Activated T-helper 9 cell treated with anti-CD3 and anti-CD28 coated beads, Interleukin-2, amount 50 U/mL, for 16 hours (primary cell): ENCODE data around the gene SUGP1.

Experiments used
- DNase-seq: peaks from one replicate; pipeline ENCODE4 v3.0.0-alpha.2; 2020; ENCODE audit warnings: low read depth

The SUGP1 gene

GRCh38 chr19:19341026-19341425 lies 20.7 kb upstream of the SUGP1 start:
- no peak for DNase-seq

GRCh38 chr19:19338082-19338481 lies 17.8 kb upstream of the SUGP1 start:
- no peak for DNase-seq

GRCh38 chr19:19337120-19337519 lies 16.8 kb upstream of the SUGP1 start:
- DNase-seq = no peak

GRCh38 chr19:19336597-19336996 lies 16.3 kb upstream of the SUGP1 start:
- DNase-seq = no peak

- DNase-seq = no peak
Observed at GRCh38 chr19:19335408-19336158, 15.3 kb upstream of the SUGP1 start.

- DNase-seq = no peak
Observed at GRCh38 chr19:19334989-19335344, 14.7 kb upstream of the SUGP1 start.

GRCh38 chr19:19334063-19334988 lies 14.0 kb upstream of the SUGP1 start:
- DNase-seq = no peak

GRCh38 chr19:19329126-19329525 lies 8.8 kb upstream of the SUGP1 start:
- no peak for DNase-seq

GRCh38 chr19:19327672-19328071 lies 7.4 kb upstream of the SUGP1 start:
- DNase-seq = no peak

GRCh38 chr19:19324059-19324770 lies 3.9 kb upstream of the SUGP1 start:
- DNase-seq = no peak

GRCh38 chr19:19321141-19321577 lies 850 bp upstream of the SUGP1 start:
- DNase-seq = no peak

- no peak for DNase-seq
Observed at GRCh38 chr19:19319732-19320360, 463 bp downstream of the SUGP1 start.

GRCh38 chr19:19316082-19316481 lies 4.2 kb downstream of the SUGP1 start:
- no peak for DNase-seq

GRCh38 chr19:19315444-19315843 lies 4.9 kb downstream of the SUGP1 start:
- no peak for DNase-seq

- DNase-seq = no peak
Observed at GRCh38 chr19:19308373-19308772, 11.9 kb downstream of the SUGP1 start.

GRCh38 chr19:19306191-19306590 lies 14.1 kb downstream of the SUGP1 start:
- no peak for DNase-seq

- no peak for DNase-seq
Observed at GRCh38 chr19:19305696-19306095, 14.6 kb downstream of the SUGP1 start.

- DNase-seq = no peak
Observed at GRCh38 chr19:19305066-19305465, 15.2 kb downstream of the SUGP1 start.

GRCh38 chr19:19304186-19304965 lies 15.9 kb downstream of the SUGP1 start:
- no peak for DNase-seq

GRCh38 chr19:19303411-19303810 lies 16.9 kb downstream of the SUGP1 start:
- DNase-seq = no peak

GRCh38 chr19:19300613-19301012 lies 19.7 kb downstream of the SUGP1 start:
- no peak for DNase-seq
